Measurements from ENCODE around the gene CALR3.
"Not testable (repeated sequence)": the region's sequence is repeated elsewhere in the genome, so short reads cannot be mapped to it uniquely, and the experiment has no call there.

CALR3 gene

DNA sequence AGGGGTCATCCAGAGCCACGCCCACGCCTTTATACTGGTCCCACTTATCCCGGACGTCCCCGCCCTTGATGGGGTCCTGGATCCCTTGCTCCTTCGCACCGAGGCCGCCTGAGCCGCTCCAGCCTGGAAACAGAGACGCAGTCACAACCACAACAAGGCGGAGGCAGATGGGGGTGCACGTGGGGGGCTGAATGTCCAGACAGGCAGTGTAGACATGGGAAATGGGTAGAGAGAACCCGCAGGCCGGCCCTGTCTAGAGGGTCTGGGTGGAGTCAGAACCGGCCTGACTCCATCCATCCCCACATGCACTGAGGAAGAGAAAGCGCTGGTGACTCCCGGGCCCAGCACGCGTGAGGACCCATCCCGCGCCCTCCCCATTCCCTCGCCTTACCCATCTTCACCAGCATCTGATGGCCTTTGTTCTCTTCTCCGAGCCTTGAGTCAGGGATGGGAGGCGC, 23.3 kb upstream of the CALR3 start:
- no peak for DNase-seq (ENCODE audit: low read depth)
- TF ChIP-seq CTCF (IDR thresholded peaks at IDR 0.05; ENCODE audit: control insufficient read depth, insufficient read depth, low read depth, low read length, missing control alignments) = no peak
- no peak overlapping the region for H3K4me3 ChIP-seq (ENCODE audit: control insufficient read depth, low read depth, low read length)

- DNase-seq (ENCODE audit: low read depth) = no peak
- peak; percentile 31 for TF ChIP-seq CTCF (IDR thresholded peaks at IDR 0.05; ENCODE audit: control insufficient read depth, insufficient read depth, low read depth, low read length, missing control alignments)
- H3K4me3 ChIP-seq (ENCODE audit: control insufficient read depth, low read depth, low read length) = no peak overlapping the region
Measured at GRCh38 chr19:16518483-16519229, 22.7 kb upstream of the CALR3 start.

DNA sequence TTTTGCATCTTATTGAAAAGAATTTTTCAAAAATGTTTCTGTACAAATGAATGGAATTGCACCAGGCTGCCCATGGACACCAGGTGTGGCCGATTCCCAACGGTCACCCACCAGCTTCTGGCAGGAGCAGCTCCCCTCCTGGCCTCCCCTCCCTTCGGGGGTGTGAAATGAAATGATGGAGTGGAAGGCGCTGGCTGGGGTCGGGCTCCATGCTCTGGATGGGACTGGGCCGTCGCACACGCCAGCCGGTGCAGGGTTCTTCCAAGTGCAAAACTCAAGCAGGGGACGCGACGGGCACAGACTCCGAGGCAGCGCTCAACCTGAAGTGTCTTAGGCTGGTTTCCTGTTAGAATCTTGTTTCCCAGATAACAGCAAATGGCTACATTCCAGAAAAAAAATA, 22.1 kb upstream of the CALR3 start:
- no peak for TF ChIP-seq CTCF (IDR thresholded peaks at IDR 0.05; ENCODE audit: control insufficient read depth, insufficient read depth, low read depth, low read length, missing control alignments)
- no peak for DNase-seq (ENCODE audit: low read depth)
- no peak overlapping the region for H3K4me3 ChIP-seq (ENCODE audit: control insufficient read depth, low read depth, low read length)

DNA sequence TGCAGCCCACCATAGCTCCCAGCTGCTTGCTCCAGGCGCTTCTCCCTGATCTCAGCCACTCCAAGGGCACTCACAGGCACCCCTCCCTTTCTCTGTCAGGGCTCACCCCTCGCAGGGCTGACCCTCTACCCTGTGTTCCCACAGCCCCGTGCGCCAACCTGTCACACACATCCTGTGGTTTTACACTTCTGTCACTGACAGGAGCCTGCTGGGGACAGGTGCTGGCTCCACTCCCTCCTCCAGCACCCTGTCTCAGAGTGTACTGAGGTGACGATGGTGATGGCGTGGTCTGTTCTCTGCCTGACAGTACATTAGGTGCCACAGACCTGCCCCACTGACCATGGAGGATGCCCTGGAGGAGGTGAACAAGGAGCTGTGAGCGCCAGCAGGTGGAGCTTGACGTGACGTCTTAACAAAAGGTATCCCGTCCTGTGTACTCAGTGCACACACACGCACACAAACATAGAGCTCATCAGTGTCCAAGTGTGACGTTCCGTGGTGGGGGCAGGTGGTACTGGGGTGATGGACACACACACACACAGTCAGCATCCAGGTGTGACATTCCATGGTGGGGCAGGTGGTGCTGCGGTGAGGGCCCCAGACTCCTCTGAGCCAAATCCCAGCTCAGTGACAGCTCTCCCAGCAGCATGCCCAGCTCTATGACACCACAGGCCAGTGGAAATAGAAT, 21.1 kb upstream of the CALR3 start:
- no peak overlapping the region for H3K4me3 ChIP-seq (ENCODE audit: control insufficient read depth, low read depth, low read length)
- TF ChIP-seq CTCF (IDR thresholded peaks at IDR 0.05; ENCODE audit: control insufficient read depth, insufficient read depth, low read depth, low read length, missing control alignments) = no peak
- DNase-seq (ENCODE audit: low read depth) = no peak

- H3K4me3 ChIP-seq (ENCODE audit: control insufficient read depth, low read depth, low read length) = no peak overlapping the region
- DNase-seq (ENCODE audit: low read depth) = no peak
- no peak for TF ChIP-seq CTCF (IDR thresholded peaks at IDR 0.05; ENCODE audit: control insufficient read depth, insufficient read depth, low read depth, low read length, missing control alignments)
Measured at GRCh38 chr19:16516381-16516780, 20.4 kb upstream of the CALR3 start.

- no peak for DNase-seq (ENCODE audit: low read depth)
- H3K4me3 ChIP-seq (ENCODE audit: control insufficient read depth, low read depth, low read length) = no peak overlapping the region
- no peak for TF ChIP-seq CTCF (IDR thresholded peaks at IDR 0.05; ENCODE audit: control insufficient read depth, insufficient read depth, low read depth, low read length, missing control alignments)
Measured at GRCh38 chr19:16514383-16515019, 18.5 kb upstream of the CALR3 start.

DNA sequence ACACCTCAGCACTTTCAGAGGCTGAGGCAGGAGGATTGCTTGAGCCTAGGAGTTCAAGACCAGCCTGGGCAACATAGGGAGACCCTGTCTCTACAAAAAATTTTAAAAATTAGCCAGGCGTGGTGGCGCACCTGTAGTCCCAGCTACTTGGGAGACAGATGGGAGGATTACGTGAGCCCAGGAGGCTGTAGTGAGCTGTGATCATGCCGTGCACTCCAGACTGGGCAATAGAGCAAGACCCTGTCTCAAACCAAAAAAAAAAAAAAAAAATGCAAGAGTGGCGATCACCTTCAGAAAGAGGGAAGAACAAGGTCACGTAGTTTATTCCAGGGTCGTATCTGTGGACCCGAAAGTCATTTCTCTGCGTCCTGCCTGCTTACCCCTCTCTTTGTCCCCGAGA, 16.6 kb upstream of the CALR3 start:
- not testable (repeated sequence) for H3K4me3 ChIP-seq (ENCODE audit: control insufficient read depth, low read depth, low read length); DNase-seq (ENCODE audit: low read depth)
